ENCODE data around the gene NPHS1.
"Not testable (repeated sequence)": the region's sequence is repeated elsewhere in the genome, so short reads cannot be mapped to it uniquely, and the experiment has no call there.

The NPHS1 gene

GRCh38 chr19:35841961-35842595, 10.2 kb downstream of the NPHS1 start:
- Histone ChIP-seq H3K4me2 (ENCODE audit: low read depth, low read length, poor library complexity, severe bottlenecking) (no peak overlapping the region), H3K9ac (ENCODE audit: low read depth, low read length, poor library complexity, severe bottlenecking) (no peak overlapping the region), H2AFZ (ENCODE audit: low read length) (no peak overlapping the region), H3K79me2 (ENCODE audit: insufficient read depth, low read length) (no peaks in the 10 kb centered on the region), H3K36me3 (ENCODE audit: insufficient read depth, low read length) (no peaks in the 10 kb centered on the region), H3F3A (ENCODE audit: low read depth) (no peaks in the 10 kb centered on the region), H3K9me2 (replicated peaks; ENCODE audit: low read depth, low read length) (no peaks in the 10 kb centered on the region), H3K4me3 (ENCODE audit: low read length, poor library complexity, severe bottlenecking) (no peak overlapping the region), H4K20me1 (ENCODE audit: insufficient read depth, low read length, poor library complexity, severe bottlenecking) (no peaks in the 10 kb centered on the region), H3K9me3 (ENCODE audit: insufficient read depth, low read depth, low read length) (no peaks in the 10 kb centered on the region), H3K4me1 (ENCODE audit: insufficient read depth, low read length, poor library complexity, severe bottlenecking) (no peaks in the 10 kb centered on the region), H3K27me3 (ENCODE audit: insufficient read depth, low read length, poor library complexity, severe bottlenecking) (no peaks in the 10 kb centered on the region)
- TF ChIP-seq, protein P1, sequence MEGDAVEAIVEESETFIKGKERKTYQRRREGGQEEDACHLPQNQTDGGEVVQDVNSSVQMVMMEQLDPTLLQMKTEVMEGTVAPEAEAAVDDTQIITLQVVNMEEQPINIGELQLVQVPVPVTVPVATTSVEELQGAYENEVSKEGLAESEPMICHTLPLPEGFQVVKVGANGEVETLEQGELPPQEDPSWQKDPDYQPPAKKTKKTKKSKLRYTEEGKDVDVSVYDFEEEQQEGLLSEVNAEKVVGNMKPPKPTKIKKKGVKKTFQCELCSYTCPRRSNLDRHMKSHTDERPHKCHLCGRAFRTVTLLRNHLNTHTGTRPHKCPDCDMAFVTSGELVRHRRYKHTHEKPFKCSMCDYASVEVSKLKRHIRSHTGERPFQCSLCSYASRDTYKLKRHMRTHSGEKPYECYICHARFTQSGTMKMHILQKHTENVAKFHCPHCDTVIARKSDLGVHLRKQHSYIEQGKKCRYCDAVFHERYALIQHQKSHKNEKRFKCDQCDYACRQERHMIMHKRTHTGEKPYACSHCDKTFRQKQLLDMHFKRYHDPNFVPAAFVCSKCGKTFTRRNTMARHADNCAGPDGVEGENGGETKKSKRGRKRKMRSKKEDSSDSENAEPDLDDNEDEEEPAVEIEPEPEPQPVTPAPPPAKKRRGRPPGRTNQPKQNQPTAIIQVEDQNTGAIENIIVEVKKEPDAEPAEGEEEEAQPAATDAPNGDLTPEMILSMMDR (conservative IDR thresholded peaks at IDR 0.05; ENCODE audit: low read length), result no peak
- no peak for TF ChIP-seq EZH2phosphoT487 (IDR thresholded peaks at IDR 0.05; ENCODE audit: borderline replicate concordance)

- not testable (repeated sequence) for H3K9me3 ChIP-seq (ENCODE audit: insufficient read depth, low read depth, low read length); H3K27me3 ChIP-seq (ENCODE audit: insufficient read depth, low read length, poor library complexity, severe bottlenecking); H3K4me3 ChIP-seq (ENCODE audit: low read length, poor library complexity, severe bottlenecking); H3K9me2 ChIP-seq (replicated peaks; ENCODE audit: low read depth, low read length); H2AFZ ChIP-seq (ENCODE audit: low read length); H4K20me1 ChIP-seq (ENCODE audit: insufficient read depth, low read length, poor library complexity, severe bottlenecking); H3F3A ChIP-seq (ENCODE audit: low read depth); H3K4me1 ChIP-seq (ENCODE audit: insufficient read depth, low read length, poor library complexity, severe bottlenecking); H3K4me2 ChIP-seq (ENCODE audit: low read depth, low read length, poor library complexity, severe bottlenecking); H3K79me2 ChIP-seq (ENCODE audit: insufficient read depth, low read length); H3K9ac ChIP-seq (ENCODE audit: low read depth, low read length, poor library complexity, severe bottlenecking); H3K36me3 ChIP-seq (ENCODE audit: insufficient read depth, low read length)
Observed at GRCh38 chr19:35836096-35836495, 16.2 kb downstream of the NPHS1 start.

- Histone ChIP-seq H2AFZ (ENCODE audit: low read length) (no peak overlapping the region), H3F3A (ENCODE audit: low read depth) (no peaks in the 10 kb centered on the region), H3K79me2 (ENCODE audit: insufficient read depth, low read length) (no peaks in the 10 kb centered on the region), H3K9ac (ENCODE audit: low read depth, low read length, poor library complexity, severe bottlenecking) (no peak overlapping the region), H3K36me3 (ENCODE audit: insufficient read depth, low read length) (no peaks in the 10 kb centered on the region), H3K9me2 (replicated peaks; ENCODE audit: low read depth, low read length) (no peaks in the 10 kb centered on the region), H3K9me3 (ENCODE audit: insufficient read depth, low read depth, low read length) (no peaks in the 10 kb centered on the region), H3K27me3 (ENCODE audit: insufficient read depth, low read length, poor library complexity, severe bottlenecking) (no peaks in the 10 kb centered on the region), H3K4me2 (ENCODE audit: low read depth, low read length, poor library complexity, severe bottlenecking) (no peak overlapping the region), H3K4me3 (ENCODE audit: low read length, poor library complexity, severe bottlenecking) (no peak overlapping the region), H3K4me1 (ENCODE audit: insufficient read depth, low read length, poor library complexity, severe bottlenecking) (no peaks in the 10 kb centered on the region), H4K20me1 (ENCODE audit: insufficient read depth, low read length, poor library complexity, severe bottlenecking) (no peaks in the 10 kb centered on the region)
- no peak for TF ChIP-seq EZH2phosphoT487 (IDR thresholded peaks at IDR 0.05; ENCODE audit: borderline replicate concordance)
- TF ChIP-seq, protein P1 (conservative IDR thresholded peaks at IDR 0.05; ENCODE audit: low read length), result no peak
Observed at GRCh38 chr19:35833972-35834371, 18.3 kb downstream of the NPHS1 start.

DNA sequence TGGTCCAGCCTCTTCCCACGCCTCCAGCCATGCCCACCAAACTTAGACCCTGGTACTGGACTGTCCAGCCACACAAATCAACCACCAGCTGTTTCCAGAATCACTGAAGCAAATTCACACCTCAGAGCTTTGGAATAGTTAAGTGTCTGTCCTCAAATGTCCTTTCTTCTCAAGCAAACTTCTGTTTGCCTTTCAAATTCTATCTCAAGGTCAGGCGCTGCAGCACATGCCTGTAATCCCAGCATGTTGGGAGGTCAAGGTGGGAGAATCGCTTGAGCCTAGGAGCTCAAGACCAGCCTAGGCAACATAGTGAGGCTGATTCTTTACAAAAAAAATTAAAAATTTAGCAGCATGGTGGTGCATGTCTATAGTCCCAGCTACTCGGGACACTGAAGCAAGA, 20.2 kb downstream of the NPHS1 start:
- Histone ChIP-seq H3K9me3 (ENCODE audit: insufficient read depth, low read depth, low read length) (no peaks in the 10 kb centered on the region), H3K36me3 (ENCODE audit: insufficient read depth, low read length) (no peaks in the 10 kb centered on the region), H3K27me3 (ENCODE audit: insufficient read depth, low read length, poor library complexity, severe bottlenecking) (no peaks in the 10 kb centered on the region), H3K9me2 (replicated peaks; ENCODE audit: low read depth, low read length) (no peaks in the 10 kb centered on the region), H3K79me2 (ENCODE audit: insufficient read depth, low read length) (no peaks in the 10 kb centered on the region), H3K9ac (ENCODE audit: low read depth, low read length, poor library complexity, severe bottlenecking) (no peak overlapping the region), H2AFZ (ENCODE audit: low read length) (no peak overlapping the region), H3K4me1 (ENCODE audit: insufficient read depth, low read length, poor library complexity, severe bottlenecking) (no peaks in the 10 kb centered on the region), H3K4me3 (ENCODE audit: low read length, poor library complexity, severe bottlenecking) (no peak overlapping the region), H4K20me1 (ENCODE audit: insufficient read depth, low read length, poor library complexity, severe bottlenecking) (no peaks in the 10 kb centered on the region), H3K4me2 (ENCODE audit: low read depth, low read length, poor library complexity, severe bottlenecking) (no peak overlapping the region), H3F3A (ENCODE audit: low read depth) (no peaks in the 10 kb centered on the region)
- no peak for TF ChIP-seq EZH2phosphoT487 (IDR thresholded peaks at IDR 0.05; ENCODE audit: borderline replicate concordance)

All from Loucy (cell line).